CD4-positive, alpha-beta T cell (primary cell): ENCODE results near the gene PLXDC2. TPM values are rescaled to one million over a fixed set of nuclear protein-coding genes. Genes with fewer than 3 reads are reported as not detected.

ENCODE experiments used
- ATAC-seq: fragments of 200-7000 bp; cut with Tn5 transposase; one replicate; pipeline ENCODE4 v1.10.0; 2022; ENCODE audit warnings: mild to moderate bottlenecking; ENCODE audit not compliant: poor library complexity
- CTCF ChIA-PET: fragments of 350-600 bp; sonication (Branson Sonifier 250); formaldehyde crosslinking; loops from one replicate; lab custom pipeline; 2021; ENCODE audit warnings: antibody characterized with exemption, inconsistent platforms; lab: Charles Lee
- POLR2A ChIA-PET: fragments of 350-600 bp; sonication (Branson Sonifier 250); formaldehyde crosslinking; loops from one replicate; lab custom pipeline; 2021; ENCODE audit warnings: antibody characterized with exemption, inconsistent platforms; lab: Charles Lee
- DNase-seq, 14 experiments: peaks; one replicate each; pipeline ENCODE4 v3.0.0-alpha.2; 2013 to 2020; ENCODE audit warnings: mixed read lengths in 2 of 14
- H3K27ac ChIP-seq, 2 donors: one replicate each; pipeline versions ENCODE4 v1.5.1 to v1.7.0; 2013; ENCODE audit warnings: low read length in 2 of 2, low read depth in 1 of 2, mild to moderate bottlenecking in 1 of 2
- H3K27me3 ChIP-seq, 2 experiments: 1 replicate in 1 of 2; 2 replicates in 1 of 2; pipeline versions ENCODE4 v1.6.1 to v1.7.0; 2013; ENCODE audit warnings: low read length in 2 of 2, control low read depth in 1 of 2, mild to moderate bottlenecking in 1 of 2, moderate library complexity in 1 of 2; ENCODE audit not compliant: insufficient read depth in 2 of 2, control insufficient read depth in 1 of 2
- H3K36me3 ChIP-seq: one replicate; pipeline ENCODE4 v1.6.1; 2013; ENCODE audit warnings: low read length, control low read depth; ENCODE audit not compliant: insufficient read depth
- H3K4me1 ChIP-seq: one replicate; pipeline ENCODE4 v1.6.1; 2013; ENCODE audit warnings: low read length, control low read depth; ENCODE audit not compliant: insufficient read depth
- H3K4me3 ChIP-seq: one replicate; pipeline ENCODE4 v1.5.1; 2013; ENCODE audit warnings: mild to moderate bottlenecking, low read length, moderate library complexity
- H3K9me3 ChIP-seq, 2 experiments: 1 replicate in 1 of 2; 2 replicates in 1 of 2; pipeline versions ENCODE4 v1.6.1 to v1.7.0; 2013; ENCODE audit warnings: low read length in 2 of 2, mild to moderate bottlenecking in 2 of 2, control low read depth in 1 of 2, moderate library complexity in 1 of 2; ENCODE audit not compliant: control insufficient read depth in 1 of 2, insufficient read depth in 1 of 2
- H3K27ac Mint-ChIP-seq: one replicate; pipeline ENCODE4 v1.8.0; 2020; ENCODE audit warnings: mixed read lengths
- H3K27me3 Mint-ChIP-seq: one replicate; pipeline ENCODE4 v1.8.0; 2021; ENCODE audit warnings: mixed read lengths
- H3K36me3 Mint-ChIP-seq: one replicate; pipeline ENCODE4 v1.8.0; 2021; ENCODE audit warnings: low read depth, mixed read lengths
- H3K4me1 Mint-ChIP-seq: one replicate; pipeline ENCODE4 v1.8.0; 2021; ENCODE audit warnings: low read depth, mixed read lengths
- H3K4me3 Mint-ChIP-seq: one replicate; pipeline ENCODE4 v1.8.0; 2020; ENCODE audit warnings: mild to moderate bottlenecking, mixed read lengths
- H3K9me3 Mint-ChIP-seq: one replicate; pipeline ENCODE4 v1.8.0; 2020; ENCODE audit warnings: mixed read lengths
- intact Hi-C, 2 experiments: fragments of 100-400 bp; cut with DNase I in 1 of 2; cut with micrococcal nuclease in 1 of 2; formaldehyde crosslinking; loops; one replicate each; pipeline versions ENCODE4 v1.15.1 to v1.9.0; 2023 to 2025; cut with DNase I, micrococcal nuclease
- total RNA-seq, 174 experiments: library from RNA in 2 of 174; stranded (reverse) in 2 of 174; gene quantifications; one replicate each; pipeline ENCODE4 v1.2.3 and lab custom pipeline; 2021 to 2026
- TF ChIP-seq, protein P1 (sequence below): fragments of 200-600 bp; IDR thresholded peaks from one replicate; pipeline ENCODE4 v1.8.0; 2022; ENCODE audit warnings: antibody characterized with exemption, mild to moderate bottlenecking

The PLXDC2 gene
- total RNA-seq, 2 experiments from 2014 or later: 0.41 to 0.61 TPM

DNA sequence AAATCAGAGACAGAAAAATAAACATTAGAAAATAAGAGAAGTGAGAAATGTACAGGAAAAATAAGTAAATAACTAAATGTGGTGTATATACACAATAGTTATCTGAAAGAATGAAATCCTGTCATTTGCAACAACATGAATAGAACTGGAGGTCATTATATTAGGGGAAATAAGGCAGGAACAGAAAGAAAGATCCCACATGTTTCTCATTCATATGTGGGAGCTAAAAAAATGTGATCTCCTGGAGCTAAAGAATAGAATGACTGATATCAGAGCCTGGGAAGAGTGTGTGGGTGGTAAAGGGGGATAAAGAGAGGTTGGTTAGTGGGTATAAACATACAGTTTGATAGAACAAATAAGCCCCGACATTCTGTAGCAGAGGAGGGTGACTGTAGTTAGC is 27.3 kb downstream of the PLXDC2 start:
- Histone ChIP-seq H3K4me3 (no peak overlapping the region), H3K4me1 (no peaks in the 10 kb centered on the region), H3K36me3 (no peaks in the 10 kb centered on the region), H3K27ac (no peak overlapping the region), H3K27me3 (no peaks in the 10 kb centered on the region), H3K9me3 (no peaks in the 10 kb centered on the region)
- no peaks in the 10 kb centered on the region for H3K36me3 Mint-ChIP-seq
- H3K4me3 Mint-ChIP-seq: no peak overlapping the region
- DNase-seq (no peak), ATAC-seq (no peak)
- TF ChIP-seq, protein P1, sequence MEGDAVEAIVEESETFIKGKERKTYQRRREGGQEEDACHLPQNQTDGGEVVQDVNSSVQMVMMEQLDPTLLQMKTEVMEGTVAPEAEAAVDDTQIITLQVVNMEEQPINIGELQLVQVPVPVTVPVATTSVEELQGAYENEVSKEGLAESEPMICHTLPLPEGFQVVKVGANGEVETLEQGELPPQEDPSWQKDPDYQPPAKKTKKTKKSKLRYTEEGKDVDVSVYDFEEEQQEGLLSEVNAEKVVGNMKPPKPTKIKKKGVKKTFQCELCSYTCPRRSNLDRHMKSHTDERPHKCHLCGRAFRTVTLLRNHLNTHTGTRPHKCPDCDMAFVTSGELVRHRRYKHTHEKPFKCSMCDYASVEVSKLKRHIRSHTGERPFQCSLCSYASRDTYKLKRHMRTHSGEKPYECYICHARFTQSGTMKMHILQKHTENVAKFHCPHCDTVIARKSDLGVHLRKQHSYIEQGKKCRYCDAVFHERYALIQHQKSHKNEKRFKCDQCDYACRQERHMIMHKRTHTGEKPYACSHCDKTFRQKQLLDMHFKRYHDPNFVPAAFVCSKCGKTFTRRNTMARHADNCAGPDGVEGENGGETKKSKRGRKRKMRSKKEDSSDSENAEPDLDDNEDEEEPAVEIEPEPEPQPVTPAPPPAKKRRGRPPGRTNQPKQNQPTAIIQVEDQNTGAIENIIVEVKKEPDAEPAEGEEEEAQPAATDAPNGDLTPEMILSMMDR: no peak
- H3K27ac Mint-ChIP-seq: no peak overlapping the region
- ChIA-PET POLR2A (no interaction called here), CTCF (no interaction called here)
- peaks cover 4% of the 10 kb centered on the region for H3K9me3 Mint-ChIP-seq
- intact Hi-C loops: no loop called here
- H3K27me3 Mint-ChIP-seq: no peaks in the 10 kb centered on the region
- no peaks in the 10 kb centered on the region for H3K4me1 Mint-ChIP-seq

GRCh38 chr10:19845503-19846368 is 29.5 kb downstream of the PLXDC2 start:
- DNase-seq: no peak
- H3K4me1 Mint-ChIP-seq: no peaks in the 10 kb centered on the region
- no peak overlapping the region for H3K4me3 Mint-ChIP-seq
- Histone ChIP-seq H3K9me3 (no peaks in the 10 kb centered on the region), H3K36me3 (no peaks in the 10 kb centered on the region), H3K27ac (no peak overlapping the region), H3K4me3 (no peak overlapping the region), H3K4me1 (no peaks in the 10 kb centered on the region), H3K27me3 (no peaks in the 10 kb centered on the region)
- no peak overlapping the region for H3K27ac Mint-ChIP-seq
- peaks cover 4% of the 10 kb centered on the region for H3K9me3 Mint-ChIP-seq
- no peaks in the 10 kb centered on the region for H3K36me3 Mint-ChIP-seq
- TF ChIP-seq, protein P1: no peak
- CTCF ChIA-PET: no interaction called here
- intact Hi-C loops: no loop called here
- no peak for ATAC-seq
- no peaks in the 10 kb centered on the region for H3K27me3 Mint-ChIP-seq
- POLR2A ChIA-PET: no interaction called here

DNA sequence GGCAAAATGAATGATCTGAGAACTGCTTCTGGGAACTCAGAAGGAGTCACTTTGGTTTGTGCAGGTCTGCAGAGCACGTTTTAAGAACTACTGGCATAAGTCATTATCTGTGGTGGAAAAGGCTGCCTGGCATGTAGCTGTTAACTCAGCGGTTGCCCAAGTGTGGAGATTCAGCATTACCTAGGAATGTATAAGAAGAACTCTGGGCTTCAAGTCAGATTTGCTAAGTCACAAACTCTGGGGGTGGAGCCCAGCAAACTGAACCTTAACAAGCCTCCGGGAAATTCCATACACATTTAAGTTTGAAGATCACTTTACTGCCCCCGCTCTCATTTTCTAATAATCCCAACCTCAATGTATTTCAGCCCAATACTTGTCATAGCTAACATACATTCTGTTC is 31.1 kb downstream of the PLXDC2 start:
- Mint-ChIP-seq H3K27me3 (no peaks in the 10 kb centered on the region), H3K4me1 (no peaks in the 10 kb centered on the region), H3K36me3 (no peaks in the 10 kb centered on the region), H3K9me3 (peaks cover 4% of the 10 kb centered on the region), H3K27ac (no peak overlapping the region), H3K4me3 (no peak overlapping the region)
- DNase-seq: no peak
- H3K27ac ChIP-seq: no peak overlapping the region
- no peak overlapping the region for H3K4me3 ChIP-seq
- ATAC-seq: no peak
- H3K36me3 ChIP-seq: no peaks in the 10 kb centered on the region
- intact Hi-C loops: no loop called here
- no peaks in the 10 kb centered on the region for H3K4me1 ChIP-seq
- H3K9me3 ChIP-seq: no peaks in the 10 kb centered on the region
- ChIA-PET POLR2A (no interaction called here), CTCF (no interaction called here)
- no peaks in the 10 kb centered on the region for H3K27me3 ChIP-seq
- TF ChIP-seq, protein P1: no peak
